Activated CD4-positive, alpha-beta T cell treated with anti-CD3 and anti-CD28 coated beads, Interleukin-2, Interleukin-6, amounts not matched to agents 100 ng/mL and 50 ng/mL, durations not matched to agents 16 hours and 8 hours (primary cell): Measurements from ENCODE around the gene HLA-DOA.

Source experiments
- DNase-seq: peaks from one replicate; pipeline ENCODE4 v3.0.0-alpha.2; 2020

The HLA-DOA gene

GRCh38 chr6:33015798-33016197 is 6.4 kb upstream of the HLA-DOA start:
- DNase-seq: no peak

GRCh38 chr6:33014841-33015634 is 5.6 kb upstream of the HLA-DOA start:
- peak; percentile 85 for DNase-seq

DNA sequence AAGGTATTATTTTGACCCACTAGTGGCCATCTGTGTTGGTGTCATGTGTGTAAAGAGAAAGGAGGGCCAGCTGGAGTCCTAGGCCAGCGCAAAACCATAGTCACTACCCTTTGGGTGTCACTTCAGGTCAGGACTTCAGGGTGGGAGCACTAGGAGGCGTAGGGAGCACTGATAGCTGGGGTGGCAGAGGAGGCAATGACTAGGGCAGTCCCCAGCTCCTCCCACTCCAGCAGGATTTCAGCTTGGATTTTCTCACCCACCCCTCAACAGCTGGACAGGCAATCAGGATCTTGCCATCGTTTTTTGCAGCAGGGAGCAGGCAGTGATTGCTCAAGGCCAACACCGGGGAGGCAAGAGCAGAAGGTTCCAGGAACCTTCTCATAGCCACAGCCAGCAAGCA is 4.2 kb upstream of the HLA-DOA start:
- DNase-seq: no peak

DNA sequence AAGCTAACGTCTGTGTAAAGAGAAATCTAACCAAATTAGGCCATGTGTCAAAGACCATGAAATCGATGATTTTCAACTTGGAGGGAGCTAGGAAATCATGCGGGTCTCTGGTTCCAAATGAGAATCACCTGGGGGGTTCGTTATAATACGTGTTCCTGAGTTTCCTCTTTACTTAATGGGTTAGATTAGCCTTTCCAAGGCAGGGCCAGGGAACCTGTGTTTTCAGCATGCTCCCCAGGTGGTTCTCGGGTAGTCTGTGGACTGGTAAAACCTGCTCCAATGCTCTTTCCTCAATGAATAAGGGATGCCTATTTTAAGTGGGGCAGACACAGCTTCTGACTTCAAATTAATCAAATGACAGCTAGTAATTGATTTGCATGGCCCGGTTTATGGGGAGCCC is 965 bp upstream of the HLA-DOA start:
- no peak for DNase-seq

DNA sequence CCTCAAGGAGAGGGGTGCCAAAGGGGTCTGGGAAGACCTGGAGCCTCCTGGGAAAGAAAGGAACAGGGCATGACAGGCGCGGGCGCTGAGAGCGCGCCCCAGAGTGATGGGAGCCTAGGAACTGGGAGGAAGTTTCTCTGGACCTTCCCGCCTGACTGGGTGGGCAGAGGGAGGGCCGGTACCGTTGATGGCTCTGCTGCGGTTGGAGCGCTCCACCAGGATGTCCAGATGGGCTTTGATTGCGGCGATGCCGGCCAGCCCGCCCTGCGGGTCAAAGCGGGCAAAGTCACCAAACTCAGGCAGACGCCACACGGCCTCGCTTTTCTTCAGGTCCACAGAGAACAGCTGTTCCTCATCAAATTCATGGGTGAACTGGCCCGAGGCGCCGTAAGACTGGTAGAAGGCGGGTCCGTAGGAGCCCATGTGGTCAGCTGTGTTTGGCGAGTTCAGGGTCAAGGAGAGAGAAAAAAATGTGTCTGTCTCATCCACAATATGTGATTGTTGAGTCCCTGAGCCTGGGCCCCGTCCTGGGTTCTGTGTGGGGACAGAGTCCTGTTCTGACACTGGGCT is 1.5 kb downstream of the HLA-DOA start:
- DNase-seq: no peak

DNA sequence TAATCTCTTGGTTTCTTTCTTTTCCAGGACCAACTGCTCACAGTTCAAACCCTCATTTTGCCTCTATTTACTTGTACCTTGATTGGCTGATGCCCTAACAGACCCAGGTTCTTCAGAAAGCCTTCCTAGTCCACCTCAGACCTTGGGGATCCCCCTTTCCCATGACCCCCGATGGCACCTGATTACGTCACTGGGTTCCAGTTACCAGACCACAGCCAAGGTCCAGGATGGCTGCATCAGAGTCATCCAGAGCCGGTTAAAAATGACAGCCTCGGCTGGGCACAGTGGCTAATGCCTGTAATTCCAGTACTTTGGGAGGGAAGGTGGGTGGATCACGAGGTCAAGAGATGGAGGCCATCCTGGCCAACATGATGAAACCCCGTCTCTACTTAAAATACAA is 4.5 kb downstream of the HLA-DOA start:
- DNase-seq: no peak

- no peak for DNase-seq
Measured at GRCh38 chr6:33001685-33002084, 7.7 kb downstream of the HLA-DOA start.

GRCh38 chr6:33000055-33000454 is 9.3 kb downstream of the HLA-DOA start:
- no peak for DNase-seq

- no peak for DNase-seq
Measured at GRCh38 chr6:32995448-32995847, 13.9 kb downstream of the HLA-DOA start.

DNA sequence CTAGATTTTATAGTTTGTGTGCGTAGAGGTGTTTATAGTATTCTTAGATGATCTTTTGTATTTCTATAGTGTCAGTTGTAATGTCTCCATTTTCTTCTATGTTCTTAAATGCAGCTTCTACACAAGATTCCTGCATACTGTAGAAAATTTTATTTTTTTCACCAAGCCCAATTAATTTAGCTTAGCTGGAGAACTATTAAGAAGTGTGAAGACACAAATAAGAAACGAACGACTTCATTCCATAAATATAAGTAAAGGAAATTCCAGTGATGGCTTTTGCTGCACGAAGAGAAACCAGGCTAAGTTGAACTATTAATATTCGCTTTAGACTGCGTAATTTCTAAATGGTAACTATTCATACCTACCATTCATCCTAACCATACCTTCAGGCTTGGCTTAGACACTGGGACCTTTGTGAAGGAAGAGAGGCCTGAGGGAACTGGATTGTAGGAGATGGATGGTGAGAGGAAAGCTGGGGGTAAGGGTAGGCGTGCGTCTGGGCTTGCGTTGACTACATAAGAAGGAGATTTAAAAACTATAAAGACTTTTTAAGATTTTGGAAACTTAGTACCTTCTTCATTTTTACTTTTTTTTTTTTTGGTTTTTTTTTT is 15.9 kb downstream of the HLA-DOA start:
- no peak for DNase-seq

DNA sequence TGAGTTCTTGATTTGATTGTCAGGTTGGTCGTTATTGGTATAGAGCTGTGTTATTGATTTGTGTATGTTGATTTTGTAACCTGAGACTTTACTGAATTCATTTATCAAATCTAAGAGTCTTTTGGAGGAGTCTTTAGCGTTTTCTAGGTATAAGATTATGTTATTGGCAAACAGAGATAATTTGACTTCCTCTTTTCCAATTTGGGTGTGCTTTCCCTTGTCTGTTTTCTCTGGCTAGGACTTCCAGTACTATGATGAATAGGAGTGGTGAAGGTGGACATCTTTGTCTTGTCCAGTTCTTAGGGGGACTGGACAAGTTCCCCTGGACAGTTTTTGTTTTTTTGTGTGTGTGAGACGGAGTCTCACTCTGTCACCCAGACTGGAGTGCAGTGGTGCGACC is 17.4 kb downstream of the HLA-DOA start:
- no peak for DNase-seq

GRCh38 chr6:32989368-32989767 is 20.0 kb downstream of the HLA-DOA start:
- DNase-seq: no peak

DNA sequence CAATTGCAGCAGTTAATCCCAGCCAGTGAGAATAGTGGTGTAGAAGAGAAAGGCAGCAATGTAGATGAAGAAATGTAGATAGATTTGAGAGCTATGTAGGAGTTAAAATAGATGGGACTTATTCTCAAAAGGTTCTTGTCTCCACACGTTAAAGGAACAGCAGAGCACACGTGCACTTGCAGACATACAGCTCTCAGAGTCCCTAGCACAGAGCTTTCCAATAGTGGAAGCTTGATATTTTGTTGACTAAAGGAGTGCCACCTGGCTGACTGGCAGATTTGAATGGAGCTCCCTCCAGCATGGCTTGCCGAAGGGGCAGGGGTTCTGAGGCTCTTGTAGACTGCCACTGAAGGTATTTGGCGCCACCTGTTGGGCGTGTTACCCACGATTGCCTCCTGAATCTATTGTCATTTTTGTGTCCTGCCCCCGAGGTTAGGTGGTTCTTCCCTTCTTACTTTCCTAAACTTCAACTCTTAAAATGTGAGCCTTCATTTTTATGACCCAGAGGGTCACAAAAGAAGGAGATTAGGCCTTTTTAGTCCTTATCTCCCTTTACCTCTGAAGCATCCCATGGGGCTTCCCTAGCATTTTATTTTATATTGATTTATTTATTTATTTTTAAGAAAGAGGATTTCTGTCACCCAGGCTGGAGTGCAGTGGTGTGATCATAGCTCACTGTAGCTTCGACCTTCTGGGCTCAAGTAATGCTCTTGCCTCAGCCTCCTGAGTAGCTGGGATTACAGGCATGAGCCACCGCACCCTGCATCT is 24.6 kb downstream of the HLA-DOA start:
- DNase-seq: peak; percentile 91

GRCh38 chr6:32983964-32984621 is 25.3 kb downstream of the HLA-DOA start:
- no peak for DNase-seq

GRCh38 chr6:32983493-32983848 is 25.9 kb downstream of the HLA-DOA start:
- no peak for DNase-seq

GRCh38 chr6:32982702-32983492 is 26.5 kb downstream of the HLA-DOA start:
- DNase-seq: no peak

DNA sequence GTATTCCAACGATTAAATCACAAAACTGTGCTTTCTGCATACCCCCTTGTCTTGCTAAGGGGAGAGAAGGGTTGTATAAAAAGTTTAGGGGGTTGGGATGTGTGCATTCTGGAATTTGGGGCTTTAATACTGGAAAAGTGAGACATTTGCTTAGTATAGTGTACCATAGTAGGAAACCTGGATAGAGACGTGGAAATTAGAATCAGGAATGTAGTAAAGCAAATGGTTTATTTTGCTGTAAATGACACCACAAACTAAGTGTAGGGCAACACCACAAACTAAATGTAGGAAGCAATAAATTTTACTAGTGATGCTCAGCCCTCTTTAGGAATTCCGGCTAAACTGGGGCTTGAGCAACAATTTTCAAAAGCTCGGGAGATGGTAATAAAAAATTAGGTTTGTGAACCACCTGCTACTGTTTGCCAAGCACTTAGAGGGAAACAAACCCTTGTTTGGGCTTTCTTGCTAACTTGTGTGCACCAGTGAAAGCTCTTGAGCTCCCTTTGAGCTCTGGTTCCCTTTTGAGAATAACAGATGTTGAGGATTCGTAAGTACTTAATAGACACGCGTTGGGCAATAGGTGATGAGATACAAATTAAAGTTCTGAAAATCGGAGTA is 27.2 kb downstream of the HLA-DOA start:
- no peak for DNase-seq

- no peak for DNase-seq
Measured at GRCh38 chr6:32980488-32981038, 28.8 kb downstream of the HLA-DOA start.

DNA sequence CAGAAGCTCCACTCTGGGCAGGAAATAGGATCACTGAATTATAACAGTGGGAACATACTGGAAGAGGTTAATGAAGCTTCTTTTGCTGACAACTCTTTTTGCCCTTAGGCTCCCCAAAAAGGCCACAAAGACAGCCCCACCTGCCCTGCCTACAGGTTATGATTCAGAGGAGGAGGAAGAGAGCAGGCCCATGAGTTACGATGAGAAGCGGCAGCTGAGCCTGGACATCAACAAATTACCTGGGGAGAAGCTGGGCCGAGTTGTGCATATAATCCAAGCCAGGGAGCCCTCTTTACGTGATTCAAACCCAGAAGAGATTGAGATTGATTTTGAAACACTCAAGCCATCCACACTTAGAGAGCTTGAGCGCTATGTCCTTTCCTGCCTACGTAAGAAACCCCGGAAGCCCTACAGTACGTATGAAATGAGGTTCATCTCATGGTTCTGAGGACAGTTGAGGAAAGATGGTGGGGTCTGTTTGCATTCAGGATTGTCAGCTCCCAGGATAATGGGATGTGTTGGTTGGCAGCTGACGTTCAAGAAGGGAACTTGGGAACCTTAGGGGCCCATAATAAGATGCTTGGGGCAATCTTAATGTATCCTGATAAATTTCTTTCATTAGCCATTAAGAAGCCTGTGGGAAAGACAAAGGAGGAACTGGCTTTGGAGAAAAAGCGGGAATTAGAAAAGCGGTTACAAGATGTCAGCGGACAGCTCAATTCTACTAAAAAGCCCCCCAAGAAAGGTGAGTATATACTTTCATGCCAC is 29.5 kb downstream of the HLA-DOA start:
- DNase-seq: no peak

DNA sequence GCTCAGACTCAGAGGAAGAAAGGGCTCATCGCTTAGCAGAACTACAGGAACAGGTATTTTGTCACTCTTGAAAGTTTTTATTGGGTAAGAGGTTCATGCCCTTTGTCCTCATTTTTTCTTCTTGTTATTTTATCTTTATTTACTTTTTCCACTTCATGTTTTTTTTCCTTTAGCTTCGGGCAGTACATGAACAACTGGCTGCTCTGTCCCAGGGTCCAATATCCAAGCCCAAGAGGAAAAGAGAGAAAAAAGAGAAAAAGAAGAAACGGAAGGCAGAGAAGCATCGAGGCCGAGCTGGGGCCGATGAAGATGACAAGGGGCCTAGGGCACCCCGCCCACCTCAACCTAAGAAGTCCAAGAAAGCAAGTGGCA is 31.5 kb downstream of the HLA-DOA start:
- DNase-seq: no peak
